GM21360 (cell line): ENCODE data around the gene NFE2.
"Not testable (repeated sequence)": the region's sequence is repeated elsewhere in the genome, so short reads cannot be mapped to it uniquely, and the experiment has no call there.

Experiments used
- ATAC-seq: cut with Tn5 transposase; IDR thresholded peaks from one replicate; pipeline ENCODE4 v1.9.1; 2021; ENCODE audit warnings: mild to moderate bottlenecking, moderate library complexity; ENCODE audit not compliant: unreplicated experiment

The NFE2 gene

GRCh38 chr12:54300732-54301427 is at the start of gene NFE2:
TSS of gene NFE2 (minus strand) at chr12:54301015. CDS start at chr12:54295248, 5,767 bp downstream.
- no peak for ATAC-seq

- ATAC-seq = no peak
Observed at GRCh38 chr12:54349679-54350078, 48.9 kb upstream of the NFE2 start.

DNA sequence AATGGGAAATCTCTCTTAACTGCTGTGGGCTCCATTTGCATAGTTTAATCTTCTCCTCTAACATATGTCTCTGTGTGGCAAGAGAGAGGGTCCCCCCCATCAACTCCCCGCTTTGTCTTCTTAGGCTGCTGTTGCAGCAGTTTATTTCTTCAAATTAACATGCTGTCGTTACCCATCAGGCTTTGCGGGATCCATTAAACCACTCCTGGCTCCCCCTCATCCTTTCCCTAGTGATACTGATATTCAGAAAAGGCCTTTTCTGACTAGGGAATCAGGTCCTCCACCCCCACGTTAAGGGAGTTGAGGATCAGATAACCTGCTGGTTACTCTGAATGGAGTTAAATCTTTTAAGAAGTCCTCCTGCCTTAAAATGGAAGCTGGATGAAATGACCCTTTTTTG is 48.2 kb upstream of the NFE2 start:
- ATAC-seq = no peak

GRCh38 chr12:54341378-54342300 is 40.8 kb upstream of the NFE2 start:
- ATAC-seq = no peak

DNA sequence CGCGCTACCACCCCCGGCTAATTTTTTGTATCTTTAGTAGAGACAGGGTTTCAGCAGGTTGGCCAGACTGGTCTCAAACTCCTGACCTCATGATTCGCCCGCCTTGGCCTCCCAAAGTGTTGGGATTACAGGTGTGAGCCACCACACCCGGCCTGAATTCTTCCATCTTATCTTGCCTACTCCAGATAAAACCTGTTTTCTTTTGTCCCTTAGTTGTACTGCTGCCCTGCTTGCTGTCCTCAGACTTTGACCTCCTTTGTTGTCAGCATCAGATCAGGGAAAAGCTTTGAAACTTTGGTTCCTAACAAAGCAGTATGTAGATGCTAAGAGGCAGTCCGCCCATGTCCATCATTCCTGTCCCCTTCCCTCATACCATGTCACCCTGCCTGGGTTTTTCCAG is 40.0 kb upstream of the NFE2 start:
- no peak for ATAC-seq

DNA sequence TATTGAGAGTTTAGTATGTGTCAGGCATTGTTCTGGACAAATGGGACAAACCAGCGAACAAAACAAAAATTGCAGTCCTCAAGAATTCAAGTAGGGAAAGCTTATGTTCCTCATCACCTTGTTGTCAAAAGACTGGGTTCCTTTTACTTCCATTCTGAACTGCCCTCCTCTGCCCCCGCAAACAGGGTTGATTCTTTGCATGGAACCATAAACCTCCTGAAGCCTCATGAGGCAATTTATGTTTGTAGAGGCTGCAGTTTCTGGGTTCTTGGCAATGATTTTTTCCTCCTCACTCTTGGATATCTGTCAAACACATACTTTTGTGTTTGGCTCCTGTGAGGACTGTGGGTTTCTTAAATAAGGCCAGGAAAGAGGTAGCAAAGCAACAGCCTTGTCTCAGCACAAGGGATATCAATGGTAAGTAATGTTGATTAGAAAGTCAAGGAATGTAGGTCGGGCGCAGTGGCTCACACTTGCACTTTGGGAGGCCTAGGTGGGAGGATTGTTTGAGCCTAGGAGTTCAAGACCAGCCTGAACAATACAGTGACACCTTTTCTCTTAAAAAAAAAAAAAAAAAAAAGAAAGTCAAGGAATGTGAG is 38.0 kb upstream of the NFE2 start:
- ATAC-seq = no peak

- no peak for ATAC-seq
Observed at GRCh38 chr12:54337854-54338650, 37.2 kb upstream of the NFE2 start.

DNA sequence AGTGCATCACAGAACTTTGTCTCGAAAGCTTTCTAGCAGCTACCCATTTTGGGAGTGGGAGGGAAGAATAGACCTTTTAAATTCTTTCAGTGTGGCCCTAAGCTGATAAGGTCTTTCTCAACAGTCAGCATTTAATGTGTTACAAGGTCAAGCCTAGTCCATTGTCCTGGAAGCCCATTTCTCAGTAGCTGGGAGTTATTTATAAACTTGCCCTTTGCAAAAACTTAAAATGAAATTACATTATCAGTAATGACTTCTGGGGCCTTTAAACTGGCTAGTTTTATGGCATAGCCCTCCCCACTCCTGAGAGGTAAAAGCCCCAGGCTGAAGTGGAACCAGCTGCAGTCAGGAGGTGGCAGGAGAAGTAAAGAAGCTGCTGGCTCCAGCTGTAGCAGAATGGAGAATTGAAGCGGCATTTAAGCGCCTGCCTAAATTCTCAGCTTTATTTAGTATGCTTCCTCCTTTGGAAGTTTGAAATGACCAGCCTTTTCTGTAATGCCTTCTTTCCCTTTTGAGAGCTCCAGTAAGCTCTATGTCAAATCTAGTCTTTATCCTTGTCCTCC is 36.5 kb upstream of the NFE2 start:
- no peak for ATAC-seq

GRCh38 chr12:54333420-54334034 is 32.7 kb upstream of the NFE2 start:
- ATAC-seq = no peak

GRCh38 chr12:54331461-54331860 is 30.6 kb upstream of the NFE2 start:
- ATAC-seq = no peak

DNA sequence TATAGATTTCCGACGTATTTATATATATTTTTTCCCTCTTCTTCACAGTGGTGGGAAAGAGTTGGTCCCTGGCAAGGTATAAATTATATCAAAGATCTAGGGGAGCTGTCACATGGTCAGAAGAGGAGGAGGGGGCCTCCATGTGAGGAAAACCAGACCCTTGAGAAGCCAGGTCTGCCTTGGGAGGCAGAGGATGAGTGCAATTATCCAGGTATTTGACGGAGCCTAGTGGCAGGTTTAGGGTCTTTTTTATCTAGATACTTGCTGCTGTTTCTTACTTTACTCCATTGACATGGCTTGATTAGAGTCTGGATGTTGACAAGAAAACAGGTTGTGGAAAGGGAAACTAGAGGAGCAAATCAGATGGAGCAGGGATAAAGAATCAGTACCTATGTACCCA is 29.6 kb upstream of the NFE2 start:
- no peak for ATAC-seq

DNA sequence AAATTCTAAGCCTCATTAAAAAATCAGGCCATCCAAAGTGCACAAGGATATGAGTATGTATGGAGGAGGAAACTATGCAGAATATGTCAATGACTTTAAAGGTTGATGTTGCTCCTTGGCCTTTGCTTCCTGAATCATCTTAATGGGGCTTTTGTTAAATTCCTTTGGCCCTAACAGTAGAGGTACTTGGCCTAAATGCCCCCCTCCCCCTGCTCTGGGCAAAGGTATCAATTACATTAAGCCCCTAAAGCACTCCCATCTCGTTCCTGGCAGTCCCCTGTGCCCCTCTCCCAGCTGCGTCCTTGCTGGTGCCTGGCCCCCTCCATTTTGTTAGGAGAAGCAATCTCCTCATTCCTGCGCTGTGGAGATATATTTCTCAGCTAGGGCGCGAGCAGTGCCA is 28.9 kb upstream of the NFE2 start:
- ATAC-seq = no peak

DNA sequence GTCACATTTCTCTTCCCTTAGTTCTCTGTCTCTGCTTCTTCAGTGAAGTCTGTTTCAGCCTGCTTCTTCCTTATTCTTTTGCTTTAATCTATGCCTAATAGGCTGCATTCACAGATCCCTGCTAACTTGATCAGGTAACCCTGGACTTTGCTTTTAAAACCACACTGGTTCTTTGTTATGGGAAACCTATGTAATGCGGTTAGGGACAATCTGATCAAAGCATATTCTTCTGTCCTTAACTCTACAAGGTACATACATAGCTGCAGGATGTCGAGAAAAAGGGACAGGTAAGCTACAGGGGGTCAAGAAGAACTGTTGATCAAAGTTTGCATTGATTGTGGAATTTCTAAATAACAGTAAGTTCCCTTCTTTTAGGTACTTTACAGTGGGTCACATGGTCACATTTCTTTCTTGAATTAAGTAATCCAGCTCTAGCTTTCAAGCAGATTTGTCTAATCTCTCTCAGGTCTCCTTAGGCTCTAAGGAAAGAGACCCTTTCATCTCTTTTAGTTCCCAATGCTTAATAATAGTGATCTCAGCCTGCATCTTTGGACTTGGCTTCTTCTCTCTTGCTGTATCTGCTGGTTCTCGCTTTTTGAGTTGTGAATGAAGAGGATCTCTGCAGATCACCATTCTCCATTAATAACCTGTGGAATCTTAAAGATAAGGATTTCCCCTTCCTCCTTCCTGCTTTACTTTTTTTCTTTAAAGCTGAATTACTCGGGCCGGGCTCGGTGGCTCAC is 28.0 kb upstream of the NFE2 start:
- no peak for ATAC-seq

GRCh38 chr12:54325442-54326109 is 24.8 kb upstream of the NFE2 start:
- not testable (repeated sequence) for ATAC-seq

DNA sequence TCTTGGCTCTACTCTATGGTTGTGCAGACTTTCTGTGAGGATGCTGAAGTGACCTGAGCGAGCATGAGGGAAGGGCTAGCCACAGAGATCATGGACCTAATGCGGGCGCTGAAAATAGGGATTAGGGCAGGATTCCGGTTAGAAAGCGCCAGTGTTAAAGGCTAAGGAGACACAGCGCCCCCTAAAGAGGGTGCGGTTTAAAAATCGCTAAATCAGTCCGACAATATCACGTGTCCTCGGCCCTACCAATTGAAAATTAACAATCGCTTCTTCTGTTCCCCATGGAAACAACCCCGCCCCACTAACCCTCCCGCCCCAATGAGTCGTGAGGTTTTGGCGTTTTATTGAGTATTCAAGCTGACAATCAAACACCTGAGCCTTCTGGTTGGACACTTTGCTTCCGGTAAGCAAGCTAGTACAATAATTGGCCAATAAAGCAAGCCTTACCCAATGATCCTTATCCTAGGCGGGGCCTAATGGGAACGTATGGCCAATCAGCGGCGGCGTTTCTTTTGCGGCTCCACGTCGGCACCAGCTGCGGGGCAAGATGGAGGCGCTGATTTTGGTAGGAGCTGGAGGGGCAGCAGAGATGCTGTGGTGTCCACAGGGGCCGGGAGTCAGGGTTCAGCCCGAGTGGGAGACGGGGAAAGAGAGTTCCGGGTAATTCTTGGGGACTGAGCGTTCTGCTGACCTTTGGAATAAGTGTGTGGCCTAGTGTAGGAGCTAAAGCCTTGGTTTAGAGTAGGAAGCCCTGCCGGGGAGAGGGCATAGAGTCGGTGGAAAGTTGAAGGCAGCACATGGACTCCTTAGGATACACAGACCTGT is 24.0 kb upstream of the NFE2 start, which contains the start of gene COPZ1:
Gene COPZ1, plus strand, starts transcription at position 515 of the 825 bp plus-strand sequence. Its CDS starts 33 bp downstream, at position 548.
- ATAC-seq = peak; percentile 98

- no peak for ATAC-seq
Observed at GRCh38 chr12:54321363-54321762, 20.5 kb upstream of the NFE2 start.

GRCh38 chr12:54312309-54312708 is 11.5 kb upstream of the NFE2 start:
- ATAC-seq = not testable (repeated sequence)

GRCh38 chr12:54311051-54311450 is 10.2 kb upstream of the NFE2 start:
- no peak for ATAC-seq
